Stimulated activated naive CD8-positive, alpha-beta T cell treated with anti-CD3 and anti-CD28 coated beads, Interleukin-15, amount 100 ng/mL, for 72 hours (primary cell): ENCODE data around the gene SLC8B1.

Experiments
- ATAC-seq: fragments of 150-1000 bp; cut with Tn5 transposase; 2 replicates; pipeline ENCODE4 v1.10.0; 2021; ENCODE audit warnings: mild to moderate bottlenecking, moderate library complexity
- DNase-seq, 2 donors: peaks; one replicate each; pipeline ENCODE4 v3.0.0; 2021 to 2022
- H3K27ac Mint-ChIP-seq, 2 donors: one replicate each; pipeline ENCODE4 v1.8.0; 2022; ENCODE audit warnings: mild to moderate bottlenecking in 2 of 2, mixed read lengths in 2 of 2, moderate library complexity in 2 of 2
- H3K27me3 Mint-ChIP-seq: one replicate; pipeline ENCODE4 v1.8.0; 2022; ENCODE audit warnings: mixed read lengths
- H3K4me1 Mint-ChIP-seq: one replicate; pipeline ENCODE4 v1.8.0; 2022; ENCODE audit warnings: mild to moderate bottlenecking, mixed read lengths
- H3K4me3 Mint-ChIP-seq, 2 donors: one replicate each; pipeline ENCODE4 v1.8.0; 2022; ENCODE audit warnings: mild to moderate bottlenecking in 2 of 2, mixed read lengths in 2 of 2, moderate library complexity in 1 of 2
- H3K9me3 Mint-ChIP-seq, 2 donors: one replicate each; pipeline ENCODE4 v1.8.0; 2022; ENCODE audit warnings: mixed read lengths in 2 of 2

Gene SLC8B1

GRCh38 chr12:113260636-113261300 is 74.1 kb downstream of the SLC8B1 start:
- peaks cover 53% of the 10 kb centered on the region for H3K4me1 Mint-ChIP-seq
- H3K27me3 Mint-ChIP-seq: no peaks in the 10 kb centered on the region
- H3K27ac Mint-ChIP-seq: peak overlapping the region in 1 of 2 donors; percentile 73
- ATAC-seq (no peak), DNase-seq (no peak)
- no peaks in the 10 kb centered on the region for H3K9me3 Mint-ChIP-seq
- no peak overlapping the region for H3K4me3 Mint-ChIP-seq

GRCh38 chr12:113260127-113260526 is 74.8 kb downstream of the SLC8B1 start:
- peaks cover 53% of the 10 kb centered on the region for H3K4me1 Mint-ChIP-seq
- no peaks in the 10 kb centered on the region for H3K27me3 Mint-ChIP-seq
- H3K9me3 Mint-ChIP-seq: no peaks in the 10 kb centered on the region
- H3K4me3 Mint-ChIP-seq: no peak overlapping the region
- ATAC-seq (no peak), DNase-seq (no peak)
- H3K27ac Mint-ChIP-seq: peak overlapping the region; percentile 44 to 73

- H3K4me1 Mint-ChIP-seq: peaks cover 37% of the 10 kb centered on the region
- no peak for ATAC-seq
- H3K4me3 Mint-ChIP-seq: no peak overlapping the region
- H3K27ac Mint-ChIP-seq: no peak overlapping the region
- H3K9me3 Mint-ChIP-seq: peaks cover 0 to 10% of the 10 kb centered on the region in 2 donors
- H3K27me3 Mint-ChIP-seq: no peaks in the 10 kb centered on the region
- no peak for DNase-seq
Measured at GRCh38 chr12:113257564-113257963, 77.3 kb downstream of the SLC8B1 start.

GRCh38 chr12:113254298-113254697 is 80.6 kb downstream of the SLC8B1 start:
- no peak for DNase-seq
- Mint-ChIP-seq H3K27me3 (no peaks in the 10 kb centered on the region), H3K4me1 (peaks cover 10% of the 10 kb centered on the region), H3K9me3 (peaks cover 0 to 24% of the 10 kb centered on the region in 2 donors), H3K4me3 (no peak overlapping the region), H3K27ac (no peak overlapping the region)
- ATAC-seq: no peak

- DNase-seq (no peak), ATAC-seq (no peak)
- H3K4me3 Mint-ChIP-seq: no peak overlapping the region
- H3K27me3 Mint-ChIP-seq: no peaks in the 10 kb centered on the region
- H3K4me1 Mint-ChIP-seq: peaks cover 6% of the 10 kb centered on the region
- H3K27ac Mint-ChIP-seq: no peak overlapping the region
- H3K9me3 Mint-ChIP-seq: peaks cover 0 to 24% of the 10 kb centered on the region in 2 donors
Measured at GRCh38 chr12:113253532-113254285, 81.2 kb downstream of the SLC8B1 start.

- no peaks in the 10 kb centered on the region for H3K27me3 Mint-ChIP-seq
- no peak overlapping the region for H3K4me3 Mint-ChIP-seq
- DNase-seq (no peak), ATAC-seq (no peak)
- H3K27ac Mint-ChIP-seq: no peak overlapping the region
- peaks cover 0 to 24% of the 10 kb centered on the region in 2 donors for H3K9me3 Mint-ChIP-seq
- peaks cover 6% of the 10 kb centered on the region for H3K4me1 Mint-ChIP-seq
Measured at GRCh38 chr12:113252494-113252893, 82.4 kb downstream of the SLC8B1 start.

- Mint-ChIP-seq H3K4me3 (no peak overlapping the region), H3K4me1 (peaks cover under 1% of the 10 kb centered on the region), H3K27me3 (no peaks in the 10 kb centered on the region), H3K9me3 (peaks cover 0 to 24% of the 10 kb centered on the region in 2 donors), H3K27ac (peak overlapping the region in 1 of 2 donors; percentile 48)
- ATAC-seq: no peak
- DNase-seq: no peak
Measured at GRCh38 chr12:113251404-113252070, 83.4 kb downstream of the SLC8B1 start.

- no peaks in the 10 kb centered on the region for H3K4me1 Mint-ChIP-seq
- no peak for DNase-seq
- no peak for ATAC-seq
- H3K27me3 Mint-ChIP-seq: no peaks in the 10 kb centered on the region
- peaks cover 0 to 24% of the 10 kb centered on the region in 2 donors for H3K9me3 Mint-ChIP-seq
- peak overlapping the region in 1 of 2 donors; percentile 27 for H3K27ac Mint-ChIP-seq
- H3K4me3 Mint-ChIP-seq: no peak overlapping the region
Measured at GRCh38 chr12:113250045-113250444, 84.9 kb downstream of the SLC8B1 start.

- Mint-ChIP-seq H3K27ac (no peak overlapping the region), H3K9me3 (peaks cover 0 to 24% of the 10 kb centered on the region in 2 donors), H3K4me1 (no peaks in the 10 kb centered on the region), H3K27me3 (no peaks in the 10 kb centered on the region), H3K4me3 (no peak overlapping the region)
- DNase-seq (no peak), ATAC-seq (no peak)
Measured at GRCh38 chr12:113249546-113249945, 85.4 kb downstream of the SLC8B1 start.

GRCh38 chr12:113248842-113249435 is 86.0 kb downstream of the SLC8B1 start:
- ATAC-seq (no peak), DNase-seq (no peak)
- no peaks in the 10 kb centered on the region for H3K27me3 Mint-ChIP-seq
- peaks cover 0 to 24% of the 10 kb centered on the region in 2 donors for H3K9me3 Mint-ChIP-seq
- H3K4me3 Mint-ChIP-seq: no peak overlapping the region
- H3K27ac Mint-ChIP-seq: no peak overlapping the region
- no peaks in the 10 kb centered on the region for H3K4me1 Mint-ChIP-seq
